Measurements from ENCODE around the gene PRAMEF20.
"Not testable (repeated sequence)": the region's sequence is repeated elsewhere in the genome, so short reads cannot be mapped to it uniquely, and the experiment has no call there.

Gene PRAMEF20

DNA sequence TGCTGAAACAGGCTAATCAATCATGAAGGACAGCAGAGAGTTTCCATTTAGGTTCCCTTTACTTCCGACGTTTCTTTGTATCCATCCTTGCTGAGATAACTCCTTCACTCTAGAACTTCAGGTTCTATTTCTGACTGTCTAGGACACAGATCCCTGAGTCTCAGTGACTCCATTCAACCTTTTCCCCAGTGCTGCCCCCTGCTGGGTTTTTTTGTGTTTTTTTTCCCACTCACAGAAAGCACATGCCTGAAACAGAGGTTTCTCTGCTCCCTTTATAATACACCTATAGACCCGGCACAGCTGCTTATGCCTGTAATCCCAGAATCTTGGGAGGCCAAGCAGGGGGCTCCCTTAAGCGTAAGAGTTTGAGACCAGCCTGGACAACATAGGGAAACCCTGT, 41.7 kb upstream of the PRAMEF20 start:
- H3K4me3 ChIP-seq (ENCODE audit: low read length in 2 of 2); H3K79me1 ChIP-seq (ENCODE audit: low read depth, low read length); H2BK120ac ChIP-seq (ENCODE audit: low read depth, low read length); H3K4ac ChIP-seq (ENCODE audit: low read length); DNase-seq (ENCODE audit: low spot score); H3K4me1 ChIP-seq (ENCODE audit: control insufficient read depth in 2 of 2, insufficient read depth in 1 of 2, low read depth in 1 of 2, low read length in 2 of 2); H3K9me3 ChIP-seq (replicated peaks in 1 of 2; ENCODE audit: control insufficient read depth in 2 of 2, insufficient read depth in 1 of 2, low read depth in 1 of 2, low read length in 2 of 2); H2AK5ac ChIP-seq (ENCODE audit: low read depth, low read length); H2BK12ac ChIP-seq (ENCODE audit: low read length); H4K8ac ChIP-seq (ENCODE audit: low read depth, low read length); H3K18ac ChIP-seq (ENCODE audit: low read length); H3K9ac ChIP-seq (ENCODE audit: low read depth, low read length, poor library complexity); H3K4me2 ChIP-seq (ENCODE audit: insufficient read depth, low read length, poor library complexity, severe bottlenecking); H2AFZ ChIP-seq (ENCODE audit: low read length); H3K14ac ChIP-seq (ENCODE audit: low read length); H3K23ac ChIP-seq (ENCODE audit: low read depth, low read length, poor library complexity); H2BK5ac ChIP-seq (ENCODE audit: low read length); H3K36me3 ChIP-seq (replicated peaks in 1 of 2; ENCODE audit: control insufficient read depth in 2 of 2, insufficient read depth in 2 of 2, low read length in 2 of 2); H4K91ac ChIP-seq (ENCODE audit: low read depth, low read length, poor library complexity); H3K27ac ChIP-seq (replicated peaks; ENCODE audit: low read length); H3K27me3 ChIP-seq (ENCODE audit: control insufficient read depth in 3 of 3, insufficient read depth in 3 of 3, low read depth in 1 of 3, low read length in 3 of 3); H2BK15ac ChIP-seq (ENCODE audit: low read length): not testable (repeated sequence)
- WGBS, 2 donors (ENCODE audit: extremely low coverage in 2 of 2, insufficient read length in 2 of 2, insufficient replicate concordance in 1 of 2), result no CpG with 5 or more reads among the region's 4 CpGs

DNA sequence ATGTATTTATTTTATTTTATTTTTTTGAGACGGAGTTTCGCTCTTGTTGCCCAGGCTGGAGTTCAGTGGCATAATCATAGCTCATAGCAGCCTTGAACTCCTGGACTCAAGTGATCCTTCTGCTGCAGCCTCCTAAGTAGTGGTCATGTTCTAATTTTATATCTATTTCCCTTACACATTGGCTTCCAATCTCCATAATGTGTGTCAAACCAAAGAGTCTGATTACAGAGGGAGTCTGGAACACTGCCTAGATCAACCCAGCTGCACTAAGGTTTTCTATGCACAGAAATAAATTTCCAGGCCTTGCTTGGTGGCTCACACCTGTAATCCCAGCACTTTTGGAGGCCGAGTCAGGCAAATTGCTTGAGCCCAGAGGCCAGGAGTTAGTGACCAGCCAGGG, 31.3 kb upstream of the PRAMEF20 start:
- H3K4me2 ChIP-seq (ENCODE audit: insufficient read depth, low read length, poor library complexity, severe bottlenecking); H3K9me3 ChIP-seq (replicated peaks in 1 of 2; ENCODE audit: control insufficient read depth in 2 of 2, insufficient read depth in 1 of 2, low read depth in 1 of 2, low read length in 2 of 2); H3K14ac ChIP-seq (ENCODE audit: low read length); DNase-seq (ENCODE audit: low spot score); H3K79me1 ChIP-seq (ENCODE audit: low read depth, low read length); H2BK15ac ChIP-seq (ENCODE audit: low read length); H2BK5ac ChIP-seq (ENCODE audit: low read length); H3K4me1 ChIP-seq (ENCODE audit: control insufficient read depth in 2 of 2, insufficient read depth in 1 of 2, low read depth in 1 of 2, low read length in 2 of 2); H3K9ac ChIP-seq (ENCODE audit: low read depth, low read length, poor library complexity); H3K27me3 ChIP-seq (ENCODE audit: control insufficient read depth in 3 of 3, insufficient read depth in 3 of 3, low read depth in 1 of 3, low read length in 3 of 3); H3K4me3 ChIP-seq (ENCODE audit: low read length in 2 of 2); H3K23ac ChIP-seq (ENCODE audit: low read depth, low read length, poor library complexity); H2BK12ac ChIP-seq (ENCODE audit: low read length); H4K91ac ChIP-seq (ENCODE audit: low read depth, low read length, poor library complexity); H2AK5ac ChIP-seq (ENCODE audit: low read depth, low read length); H2AFZ ChIP-seq (ENCODE audit: low read length); H3K27ac ChIP-seq (replicated peaks; ENCODE audit: low read length); H3K36me3 ChIP-seq (replicated peaks in 1 of 2; ENCODE audit: control insufficient read depth in 2 of 2, insufficient read depth in 2 of 2, low read length in 2 of 2); H2BK120ac ChIP-seq (ENCODE audit: low read depth, low read length); H3K4ac ChIP-seq (ENCODE audit: low read length); H3K18ac ChIP-seq (ENCODE audit: low read length); H4K8ac ChIP-seq (ENCODE audit: low read depth, low read length): not testable (repeated sequence)
- no CpG with 5 or more reads among the region's 3 CpGs for WGBS, 2 donors (ENCODE audit: extremely low coverage in 2 of 2, insufficient read length in 2 of 2, insufficient replicate concordance in 1 of 2)

DNA sequence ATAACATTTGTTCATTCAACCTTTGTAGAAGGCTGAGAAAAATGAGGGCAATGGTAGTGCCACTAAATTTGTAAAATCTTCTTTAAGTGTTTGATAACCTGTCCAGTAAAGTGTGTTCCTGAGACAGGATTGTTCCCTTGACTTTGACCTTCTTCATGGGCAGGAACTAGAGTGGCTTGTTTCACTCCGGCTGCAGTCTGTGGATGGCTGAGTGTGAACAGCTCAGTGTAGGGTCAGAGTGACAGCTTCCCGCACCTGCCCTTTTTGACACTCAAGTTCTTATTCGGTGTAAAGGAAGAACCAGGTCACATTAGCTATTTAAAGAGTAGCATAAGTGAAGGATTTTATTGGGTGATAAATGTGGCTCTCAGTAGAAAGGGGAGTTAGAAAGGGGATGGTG, 29.9 kb upstream of the PRAMEF20 start:
- not testable (repeated sequence) for H4K8ac ChIP-seq (ENCODE audit: low read depth, low read length); H3K36me3 ChIP-seq (replicated peaks in 1 of 2; ENCODE audit: control insufficient read depth in 2 of 2, insufficient read depth in 2 of 2, low read length in 2 of 2); H3K27me3 ChIP-seq (ENCODE audit: control insufficient read depth in 3 of 3, insufficient read depth in 3 of 3, low read depth in 1 of 3, low read length in 3 of 3); H2BK120ac ChIP-seq (ENCODE audit: low read depth, low read length); H3K14ac ChIP-seq (ENCODE audit: low read length); H2AFZ ChIP-seq (ENCODE audit: low read length); H3K23ac ChIP-seq (ENCODE audit: low read depth, low read length, poor library complexity); H3K27ac ChIP-seq (replicated peaks; ENCODE audit: low read length); H3K9ac ChIP-seq (ENCODE audit: low read depth, low read length, poor library complexity); H3K4ac ChIP-seq (ENCODE audit: low read length); H3K9me3 ChIP-seq (replicated peaks in 1 of 2; ENCODE audit: control insufficient read depth in 2 of 2, insufficient read depth in 1 of 2, low read depth in 1 of 2, low read length in 2 of 2); H2BK5ac ChIP-seq (ENCODE audit: low read length); H3K4me1 ChIP-seq (ENCODE audit: control insufficient read depth in 2 of 2, insufficient read depth in 1 of 2, low read depth in 1 of 2, low read length in 2 of 2); H2BK15ac ChIP-seq (ENCODE audit: low read length); H2AK5ac ChIP-seq (ENCODE audit: low read depth, low read length); DNase-seq (ENCODE audit: low spot score); H2BK12ac ChIP-seq (ENCODE audit: low read length); H3K4me2 ChIP-seq (ENCODE audit: insufficient read depth, low read length, poor library complexity, severe bottlenecking); H3K18ac ChIP-seq (ENCODE audit: low read length); H4K91ac ChIP-seq (ENCODE audit: low read depth, low read length, poor library complexity); H3K79me1 ChIP-seq (ENCODE audit: low read depth, low read length); H3K4me3 ChIP-seq (ENCODE audit: low read length in 2 of 2)
- no CpG with 5 or more reads among the region's 3 CpGs for WGBS, 2 donors (ENCODE audit: extremely low coverage in 2 of 2, insufficient read length in 2 of 2, insufficient replicate concordance in 1 of 2)

DNA sequence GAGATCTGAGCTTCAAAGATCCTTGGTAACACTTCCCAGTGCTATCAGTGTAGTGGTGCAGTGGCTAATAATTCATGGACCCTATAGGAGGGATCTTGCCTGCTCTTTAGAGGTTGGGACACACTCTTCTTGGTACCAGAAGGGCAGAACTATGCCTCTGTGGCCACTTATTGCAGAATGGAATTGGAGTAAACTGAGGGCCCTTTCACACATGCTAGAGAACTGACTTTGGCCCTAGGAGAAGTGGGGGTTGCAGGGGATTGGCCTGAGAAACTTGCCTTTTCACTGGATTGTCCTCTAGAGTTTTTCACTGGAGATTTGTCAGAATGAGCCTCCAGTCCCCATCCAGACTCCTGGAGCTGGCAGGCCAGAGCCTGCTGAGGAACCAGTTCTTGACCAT, 20.9 kb upstream of the PRAMEF20 start, which contains the start of gene PRAMEF17:
Gene PRAMEF17, plus strand, starts transcription at position 301 of the 400 bp plus-strand sequence. Its CDS starts 26 bp downstream, at position 327.
- H3K23ac ChIP-seq (ENCODE audit: low read depth, low read length, poor library complexity); H3K4me1 ChIP-seq (ENCODE audit: control insufficient read depth in 2 of 2, insufficient read depth in 1 of 2, low read depth in 1 of 2, low read length in 2 of 2); H2AK5ac ChIP-seq (ENCODE audit: low read depth, low read length); H2BK12ac ChIP-seq (ENCODE audit: low read length); H2BK15ac ChIP-seq (ENCODE audit: low read length); H3K27ac ChIP-seq (replicated peaks; ENCODE audit: low read length); H3K18ac ChIP-seq (ENCODE audit: low read length); H3K4me3 ChIP-seq (ENCODE audit: low read length in 2 of 2); H4K8ac ChIP-seq (ENCODE audit: low read depth, low read length); H3K9ac ChIP-seq (ENCODE audit: low read depth, low read length, poor library complexity); H2BK5ac ChIP-seq (ENCODE audit: low read length); DNase-seq (ENCODE audit: low spot score); H3K27me3 ChIP-seq (ENCODE audit: control insufficient read depth in 3 of 3, insufficient read depth in 3 of 3, low read depth in 1 of 3, low read length in 3 of 3); H3K79me1 ChIP-seq (ENCODE audit: low read depth, low read length); H2AFZ ChIP-seq (ENCODE audit: low read length); H3K36me3 ChIP-seq (replicated peaks in 1 of 2; ENCODE audit: control insufficient read depth in 2 of 2, insufficient read depth in 2 of 2, low read length in 2 of 2); H3K14ac ChIP-seq (ENCODE audit: low read length); H3K9me3 ChIP-seq (replicated peaks in 1 of 2; ENCODE audit: control insufficient read depth in 2 of 2, insufficient read depth in 1 of 2, low read depth in 1 of 2, low read length in 2 of 2); H3K4ac ChIP-seq (ENCODE audit: low read length); H4K91ac ChIP-seq (ENCODE audit: low read depth, low read length, poor library complexity); H3K4me2 ChIP-seq (ENCODE audit: insufficient read depth, low read length, poor library complexity, severe bottlenecking); H2BK120ac ChIP-seq (ENCODE audit: low read depth, low read length): not testable (repeated sequence)
